ENCODE measurements around the gene PROK2.

Gene PROK2, protein sequence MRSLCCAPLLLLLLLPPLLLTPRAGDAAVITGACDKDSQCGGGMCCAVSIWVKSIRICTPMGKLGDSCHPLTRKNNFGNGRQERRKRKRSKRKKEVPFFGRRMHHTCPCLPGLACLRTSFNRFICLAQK

DNA sequence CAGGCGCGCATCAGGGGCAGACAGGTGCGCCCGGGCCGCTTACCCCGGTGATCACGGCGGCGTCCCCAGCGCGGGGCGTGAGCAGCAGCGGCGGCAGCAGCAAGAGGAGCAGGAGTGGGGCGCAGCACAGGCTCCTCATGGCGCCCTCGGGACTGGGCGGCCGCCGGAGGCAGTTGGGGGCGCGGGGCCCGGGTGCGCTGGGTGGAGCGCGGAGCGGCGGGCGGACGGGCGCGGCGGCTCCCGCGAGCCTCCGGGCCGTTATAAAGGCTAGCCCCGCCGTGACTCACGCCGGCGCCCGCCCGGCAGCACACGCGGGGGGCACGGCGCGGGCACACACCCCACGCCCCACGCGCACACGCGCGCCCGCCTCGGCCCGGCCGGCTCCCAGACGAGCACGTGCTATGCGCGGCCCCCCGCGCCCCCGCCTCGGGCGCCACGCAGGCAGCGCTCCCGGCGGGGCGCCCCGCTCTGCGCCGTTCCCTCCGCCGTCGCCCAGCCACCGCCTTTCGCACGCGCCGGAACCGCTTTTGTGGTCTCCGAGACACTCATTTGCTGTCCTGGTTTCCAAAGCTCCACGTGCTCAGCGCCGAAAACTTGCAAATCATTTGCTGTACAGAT lies at the start of gene PROK2:
TSS of gene PROK2 (minus strand) at position 235 of the 618 bp plus-strand sequence. CDS start at position 139, 96 bp downstream.
- peak in 1 of 2 donors; percentile 5 for DNase-seq (ENCODE audit: low read depth in 1 of 2, low spot score in 1 of 2)

DNA sequence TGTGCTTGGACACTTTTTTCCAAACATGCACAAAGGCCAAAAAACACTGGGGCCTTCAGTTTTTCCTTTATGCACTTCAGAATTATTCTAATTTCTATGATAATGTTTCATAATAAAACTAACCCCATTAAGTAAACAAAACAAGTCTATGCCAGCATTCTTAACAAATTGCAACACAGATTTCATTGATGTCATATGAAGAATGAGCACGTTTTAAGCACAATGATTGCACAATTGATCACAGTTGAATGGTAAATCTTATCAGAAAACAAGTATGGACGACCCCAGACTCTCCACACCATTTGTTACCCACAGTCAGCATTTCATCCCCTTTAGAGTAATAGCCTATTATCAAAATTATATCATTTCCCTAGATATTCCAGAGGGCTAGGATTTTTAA lies 46.7 kb upstream of the PROK2 start:
- DNase-seq (ENCODE audit: low read depth in 1 of 2, low spot score in 1 of 2) = no peak

DNA sequence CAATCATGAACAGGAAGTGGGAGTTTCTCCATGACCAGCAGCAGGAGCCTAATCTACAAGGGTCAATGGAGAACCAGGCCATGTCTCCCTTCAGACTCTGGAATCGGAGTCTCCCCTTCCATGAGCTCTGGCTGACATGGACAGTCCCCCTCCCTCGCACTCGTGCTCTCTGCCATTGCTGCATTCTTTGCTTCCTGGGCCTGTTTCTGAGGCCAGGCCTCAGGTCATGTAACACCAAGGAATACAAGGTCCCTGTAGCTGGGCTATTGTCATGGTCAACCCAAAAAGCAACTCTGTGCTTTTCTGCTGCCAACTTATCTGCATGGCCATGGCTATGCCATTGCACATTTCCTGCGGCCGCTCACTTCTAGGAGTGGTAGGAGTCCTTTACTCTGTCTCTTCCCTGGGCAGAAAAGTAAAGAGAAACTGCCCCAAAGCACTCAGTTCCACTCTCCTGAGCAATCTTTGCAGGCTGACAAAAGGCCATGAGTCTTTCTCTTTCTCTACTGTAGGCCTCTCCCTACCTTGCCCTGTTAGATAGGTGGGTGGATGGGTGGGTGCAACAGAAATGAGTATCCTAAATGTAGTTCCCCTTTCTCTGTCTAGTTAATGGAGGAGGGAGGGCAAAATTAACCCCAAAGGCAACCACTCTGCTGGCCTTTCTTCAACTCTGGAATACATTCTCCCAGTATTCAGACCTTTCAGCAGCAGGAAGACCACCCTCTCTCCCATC lies 40.8 kb upstream of the PROK2 start:
- DNase-seq (ENCODE audit: low read depth in 1 of 2, low spot score in 1 of 2) = no peak

DNA sequence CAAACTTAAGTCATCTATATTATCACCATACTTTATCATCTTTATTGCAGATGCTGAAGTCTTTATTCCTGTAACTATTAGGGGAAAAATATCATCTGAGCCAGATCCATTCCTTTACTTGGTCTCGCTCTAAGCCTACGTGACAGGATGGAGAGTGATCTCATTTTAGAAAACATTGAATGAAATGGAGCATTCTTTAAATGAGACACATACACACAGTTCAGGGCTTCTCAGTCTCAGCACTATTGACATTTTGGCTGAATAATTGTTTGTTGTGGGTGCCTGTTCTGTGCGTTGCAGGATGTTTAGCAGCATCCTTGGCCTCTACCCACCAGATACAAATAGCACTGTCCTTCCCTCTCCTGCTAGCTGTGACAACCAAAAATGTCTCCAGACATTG lies 36.2 kb upstream of the PROK2 start:
- DNase-seq (ENCODE audit: low read depth in 1 of 2, low spot score in 1 of 2) = no peak

DNA sequence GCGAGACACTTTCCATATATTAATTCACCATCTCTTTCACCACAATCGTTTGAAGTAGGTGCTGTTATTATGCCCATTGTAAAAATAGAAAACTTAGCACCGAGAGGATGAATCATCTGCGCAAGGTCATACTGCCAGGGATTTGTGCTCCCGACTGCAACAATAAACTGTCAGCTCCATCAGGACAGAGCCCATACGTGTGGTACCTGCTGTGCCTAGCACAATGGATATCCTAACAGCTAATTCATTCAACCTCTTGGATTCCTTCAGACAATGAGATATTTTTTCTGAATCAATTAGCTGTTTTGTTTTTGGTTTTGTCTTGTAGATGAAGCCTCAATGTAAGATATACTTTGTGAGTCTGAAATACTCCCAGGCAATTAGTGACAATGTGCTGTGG lies 32.3 kb upstream of the PROK2 start:
- DNase-seq (ENCODE audit: low read depth in 1 of 2, low spot score in 1 of 2) = no peak

DNA sequence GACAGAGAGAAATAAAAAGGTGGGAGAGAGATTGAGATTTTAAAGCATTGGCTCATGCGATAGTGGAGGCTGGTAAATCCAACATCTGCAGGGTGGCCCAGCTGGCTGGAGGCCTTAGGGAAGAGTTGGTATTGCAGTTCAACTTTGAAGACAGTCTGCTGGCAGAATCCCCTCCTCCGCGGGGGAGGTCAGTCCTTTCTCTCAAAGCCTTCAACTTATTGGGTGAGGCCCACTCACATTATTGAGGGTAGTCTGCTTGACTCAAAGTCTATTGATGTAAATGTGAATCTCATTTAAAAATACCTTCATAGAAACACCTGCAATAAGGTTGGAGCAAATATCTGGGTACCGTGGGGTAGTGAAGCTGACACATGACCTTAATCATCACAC lies 31.8 kb upstream of the PROK2 start:
- DNase-seq (ENCODE audit: low read depth in 1 of 2, low spot score in 1 of 2) = no peak

DNA sequence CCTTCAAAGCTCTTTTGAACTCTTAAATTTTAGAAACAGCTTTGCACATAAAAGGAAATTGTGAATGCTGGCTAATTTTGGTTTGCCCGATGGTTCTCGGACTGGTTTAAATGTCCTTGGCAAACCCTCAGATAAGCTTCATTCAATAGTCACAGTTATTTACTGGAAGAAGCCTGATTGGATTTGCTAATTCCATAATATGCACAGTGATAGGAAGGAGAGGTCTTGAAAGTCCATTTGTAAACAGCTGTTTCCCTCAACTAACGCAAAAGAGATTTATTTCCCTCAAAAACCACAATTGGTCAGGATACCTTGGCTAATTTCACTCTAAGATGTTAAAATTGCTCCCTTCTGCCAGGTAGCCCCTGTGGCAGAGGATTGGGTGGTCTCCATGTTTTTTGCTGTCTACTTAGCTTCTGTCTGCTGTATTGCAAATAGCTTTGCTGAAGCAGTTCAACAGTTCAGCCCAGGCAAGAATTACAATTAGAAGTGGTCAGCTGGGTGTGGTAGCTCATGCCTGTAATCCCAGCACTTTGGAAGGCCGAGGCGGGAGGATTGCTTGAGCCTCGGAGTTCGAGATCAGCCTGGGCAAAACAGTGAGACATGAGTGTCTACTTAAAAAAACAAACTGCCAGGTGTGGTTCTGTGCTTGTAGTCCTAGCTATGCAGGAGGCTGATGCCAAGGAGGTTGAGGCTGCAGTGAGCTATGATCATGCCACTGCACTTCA lies 30.6 kb upstream of the PROK2 start:
- no peak for DNase-seq (ENCODE audit: low read depth in 1 of 2, low spot score in 1 of 2)

DNA sequence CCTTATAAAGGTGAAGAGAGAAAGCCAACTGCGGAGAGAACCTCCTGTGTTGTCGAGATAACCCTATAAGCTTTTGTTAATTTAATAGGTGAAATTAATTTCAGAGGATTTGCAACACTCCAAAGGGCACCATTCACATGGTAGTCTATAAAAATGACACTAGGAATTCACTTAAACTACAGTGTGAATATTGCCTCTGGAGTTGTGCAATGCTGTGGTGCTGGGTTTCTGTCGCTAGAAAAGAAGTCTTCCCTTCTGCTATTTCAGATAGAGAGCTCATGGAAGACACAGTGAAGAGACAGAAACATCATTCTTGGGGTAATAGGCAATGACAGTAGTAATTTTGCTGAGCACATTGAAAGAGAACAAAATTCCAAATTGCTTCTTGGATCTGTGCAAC lies 28.8 kb upstream of the PROK2 start:
- no peak for DNase-seq (ENCODE audit: low read depth in 1 of 2, low spot score in 1 of 2)

DNA sequence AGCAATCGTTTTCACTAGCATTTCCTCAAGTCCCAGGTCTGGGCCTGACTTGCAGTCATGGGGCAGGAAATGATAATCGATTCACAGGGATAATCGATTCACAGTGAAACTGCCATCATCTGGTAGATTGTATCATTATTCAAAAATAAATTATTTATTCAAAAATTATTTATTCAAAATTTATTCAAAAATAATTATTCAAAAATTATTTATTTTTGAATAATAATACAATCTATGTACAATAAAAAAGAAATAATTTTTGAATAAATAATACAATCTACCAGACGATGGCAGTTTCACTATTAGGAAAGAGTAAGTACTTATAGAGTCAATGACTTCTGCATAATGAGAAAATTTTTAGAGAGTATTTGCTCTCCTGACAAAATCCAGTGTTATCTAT lies 28.1 kb upstream of the PROK2 start:
- DNase-seq (ENCODE audit: low read depth in 1 of 2, low spot score in 1 of 2) = no peak

DNA sequence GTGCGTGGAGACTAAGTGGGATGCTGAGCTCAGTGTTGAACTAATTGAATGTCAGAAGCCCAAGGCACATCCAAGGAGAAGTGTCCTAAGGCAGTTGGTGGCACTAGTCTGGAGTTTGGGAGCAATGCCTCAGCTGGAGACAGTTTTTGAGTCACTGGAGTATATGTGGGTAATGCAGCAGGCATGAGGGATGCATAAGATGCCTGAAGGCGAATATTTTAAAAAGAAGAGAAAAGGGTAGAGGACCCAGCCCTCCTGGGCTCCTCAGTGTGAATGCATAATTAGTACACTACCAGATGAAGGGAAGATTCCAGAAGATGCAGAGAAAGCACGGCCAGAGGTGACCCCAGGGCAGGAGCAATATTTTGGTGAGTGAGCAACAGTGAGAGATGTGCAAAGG lies 25.1 kb upstream of the PROK2 start:
- DNase-seq (ENCODE audit: low read depth in 1 of 2, low spot score in 1 of 2) = no peak

DNA sequence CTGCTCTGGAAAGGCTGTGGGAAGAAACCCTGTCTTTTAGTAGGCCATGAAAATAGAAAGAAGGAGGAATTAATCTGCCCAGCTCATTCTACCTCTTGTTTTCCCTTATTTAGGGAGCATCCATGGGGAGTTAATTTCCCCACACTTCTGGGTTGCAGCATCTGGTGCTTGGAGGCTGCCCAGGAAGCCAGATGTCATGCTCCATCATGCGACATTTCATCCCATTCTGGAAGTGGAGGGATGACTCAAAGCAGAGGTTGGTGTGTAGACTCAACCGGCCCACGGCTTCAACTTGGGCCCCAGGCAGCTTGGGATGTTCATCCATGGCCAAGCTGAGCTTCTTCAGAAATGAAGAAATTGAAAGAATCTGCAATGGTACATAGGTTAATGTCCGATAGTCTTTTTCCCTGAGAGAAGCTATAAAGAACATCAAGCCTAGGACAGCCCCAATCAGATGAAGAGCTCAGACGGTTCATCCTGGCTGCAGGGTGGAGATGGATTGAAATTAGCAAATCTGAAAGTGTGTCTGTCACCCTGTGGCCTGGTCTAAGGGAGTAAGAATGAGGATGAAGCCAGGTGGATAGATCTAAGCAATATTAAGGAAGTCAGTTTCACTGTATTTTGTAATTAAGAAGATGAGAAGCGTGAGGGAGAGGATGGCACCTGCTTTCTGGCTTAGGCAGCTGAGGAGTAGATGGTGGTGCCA lies 24.5 kb upstream of the PROK2 start:
- DNase-seq (ENCODE audit: low read depth in 1 of 2, low spot score in 1 of 2) = no peak

DNA sequence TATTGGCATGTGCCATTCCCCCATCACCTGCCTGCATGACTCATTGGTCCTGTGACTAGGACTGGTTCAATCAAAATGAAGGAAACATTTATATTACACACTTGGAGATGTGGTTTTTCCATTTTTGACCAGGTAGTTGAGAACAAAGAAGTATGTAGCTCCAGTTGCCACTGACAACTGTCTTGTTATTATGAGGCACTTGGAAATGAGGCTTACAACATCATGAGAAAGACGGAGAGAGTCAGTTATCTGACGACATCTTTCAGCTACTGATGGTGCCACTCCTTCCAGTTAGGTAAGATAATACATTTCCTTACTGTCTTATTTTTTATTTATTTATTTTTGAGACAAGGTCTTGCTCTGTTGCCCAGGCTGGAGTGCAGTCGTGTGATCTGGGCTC lies 21.8 kb upstream of the PROK2 start:
- DNase-seq (ENCODE audit: low read depth in 1 of 2, low spot score in 1 of 2) = no peak

DNA sequence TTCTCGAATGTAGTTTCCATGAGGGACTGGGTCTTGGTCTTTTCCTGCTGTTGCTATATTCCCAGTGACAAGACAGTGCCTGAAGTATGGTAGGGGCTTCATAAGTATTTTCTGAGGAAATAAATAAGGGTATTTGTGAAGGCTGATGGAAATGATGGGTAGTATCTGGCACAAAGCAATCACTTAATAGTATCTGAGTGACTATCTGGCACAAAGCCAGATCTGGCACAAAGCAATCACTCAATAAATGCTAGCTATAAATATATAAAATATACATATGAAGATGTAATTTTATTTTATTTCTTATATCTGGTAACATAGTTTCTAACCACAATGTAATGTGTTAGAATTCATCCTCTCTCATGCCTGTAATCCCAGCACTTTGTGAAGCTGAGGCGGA lies 20.7 kb upstream of the PROK2 start:
- DNase-seq (ENCODE audit: low read depth in 1 of 2, low spot score in 1 of 2) = no peak

DNA sequence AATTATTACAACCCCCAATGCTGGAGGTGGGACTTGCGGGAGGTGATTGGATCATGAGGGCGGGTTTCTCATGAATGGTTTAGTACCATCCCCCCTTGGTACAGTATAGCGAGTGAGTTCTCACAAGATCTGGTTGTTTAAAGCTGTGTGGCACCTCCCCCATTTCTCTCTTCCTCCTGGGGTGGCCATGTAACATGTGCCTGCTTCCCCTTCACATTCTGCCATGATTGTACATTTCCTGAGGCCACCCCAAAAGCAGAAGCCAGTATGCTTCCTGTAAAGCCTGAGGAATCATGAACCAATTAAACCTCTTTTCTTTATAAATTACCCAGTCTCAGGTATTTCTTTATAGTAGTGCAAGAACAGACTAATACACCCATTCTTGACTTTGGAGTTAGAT lies 20.3 kb upstream of the PROK2 start:
- no peak for DNase-seq (ENCODE audit: low read depth in 1 of 2, low spot score in 1 of 2)

DNA sequence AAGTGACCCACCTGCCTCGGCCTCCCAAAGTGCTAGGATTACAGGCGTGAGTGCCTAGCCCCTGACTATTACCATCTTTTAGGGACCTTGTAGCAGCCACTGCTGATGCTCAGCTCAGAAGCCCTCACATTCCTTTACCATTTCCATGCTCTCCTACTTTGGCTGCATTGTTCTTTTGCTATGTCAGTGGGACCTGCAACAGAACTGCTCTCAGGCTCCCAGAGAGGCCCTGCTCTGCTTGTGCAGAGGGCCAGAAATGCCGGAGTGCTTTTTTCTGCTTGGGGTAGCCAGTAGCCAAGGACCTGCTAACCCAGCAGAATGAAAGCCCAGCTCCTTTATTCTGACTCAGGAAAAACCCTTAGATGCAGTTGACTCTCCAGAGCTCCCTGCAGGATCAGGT lies 18.3 kb upstream of the PROK2 start:
- no peak for DNase-seq (ENCODE audit: low read depth in 1 of 2, low spot score in 1 of 2)

DNA sequence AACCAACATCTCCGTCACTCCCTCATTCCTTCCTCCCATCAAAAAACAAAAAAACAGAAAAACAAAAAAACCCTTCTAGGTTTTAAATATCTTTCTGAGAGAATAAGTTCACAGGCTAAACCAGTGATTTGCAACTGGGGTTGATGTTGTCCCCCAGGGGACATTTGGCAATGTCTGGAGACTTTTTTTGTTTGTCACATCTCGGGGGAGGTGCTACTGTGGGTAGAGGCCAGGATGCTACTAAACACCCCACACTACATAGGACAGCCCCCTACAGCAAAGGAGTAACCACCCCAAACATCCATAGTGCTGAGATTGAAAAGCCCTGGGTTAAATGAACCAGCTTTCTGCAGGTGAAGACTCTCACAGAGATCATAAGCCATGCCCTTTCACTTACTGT lies 17.0 kb upstream of the PROK2 start:
- DNase-seq (ENCODE audit: low read depth in 1 of 2, low spot score in 1 of 2) = no peak

DNA sequence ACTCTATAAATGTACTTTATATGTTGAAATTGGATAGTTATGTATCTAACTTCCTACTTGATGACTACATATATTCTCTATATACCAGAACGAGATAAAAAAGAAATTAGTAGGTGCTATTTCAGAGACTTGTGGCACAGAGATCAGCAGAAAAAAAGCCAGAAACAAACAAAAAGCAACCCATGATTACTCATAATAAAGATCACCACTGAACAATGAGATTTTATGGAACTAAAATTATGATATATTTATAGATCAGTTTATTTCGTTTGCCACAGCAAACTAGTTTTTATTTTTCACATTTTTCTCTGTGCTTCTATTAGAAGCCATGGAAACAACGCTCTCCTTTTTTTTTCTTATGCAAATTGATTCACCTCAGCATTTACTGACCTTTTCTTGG lies 15.1 kb upstream of the PROK2 start:
- DNase-seq (ENCODE audit: low read depth in 1 of 2, low spot score in 1 of 2) = no peak

DNA sequence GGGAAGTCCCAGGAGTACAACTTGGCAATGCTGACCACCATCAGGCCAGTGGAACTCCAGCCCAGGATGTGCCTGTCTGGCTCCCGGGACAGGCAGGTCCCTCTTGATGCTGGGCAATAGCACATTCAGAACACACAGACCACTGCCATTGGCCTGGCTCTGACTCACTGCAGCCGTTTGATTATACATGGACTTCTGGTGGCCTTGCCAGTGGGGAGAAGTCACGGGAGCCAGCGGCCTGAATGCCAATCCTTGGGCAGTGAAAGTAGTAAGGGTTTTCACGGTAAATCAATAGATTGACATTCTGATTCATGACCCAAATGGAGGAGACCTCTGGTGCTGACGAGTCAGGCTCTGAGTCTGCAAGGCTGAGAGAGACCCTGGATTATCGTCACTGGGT lies 12.5 kb upstream of the PROK2 start:
- no peak for DNase-seq (ENCODE audit: low read depth in 1 of 2, low spot score in 1 of 2)

DNA sequence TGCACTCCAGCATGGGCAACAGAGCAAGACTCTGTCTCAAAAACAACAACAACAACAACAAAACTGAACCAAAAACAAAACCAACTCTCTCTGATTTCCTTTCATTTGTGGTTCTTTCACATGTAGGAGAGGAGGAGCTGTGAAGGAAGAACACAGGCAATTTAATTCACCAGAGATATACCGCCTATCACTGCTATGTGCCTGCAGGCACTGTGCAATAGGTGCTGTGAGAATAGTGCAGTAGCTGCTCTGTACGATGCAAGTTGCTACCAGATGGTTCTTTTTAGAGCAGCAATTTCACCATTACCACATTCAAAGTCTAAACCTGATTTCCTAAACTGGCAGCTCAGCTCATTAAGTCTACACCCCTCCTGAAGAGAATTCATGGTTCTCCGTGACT lies 11.3 kb upstream of the PROK2 start:
- no peak for DNase-seq (ENCODE audit: low read depth in 1 of 2, low spot score in 1 of 2)

DNA sequence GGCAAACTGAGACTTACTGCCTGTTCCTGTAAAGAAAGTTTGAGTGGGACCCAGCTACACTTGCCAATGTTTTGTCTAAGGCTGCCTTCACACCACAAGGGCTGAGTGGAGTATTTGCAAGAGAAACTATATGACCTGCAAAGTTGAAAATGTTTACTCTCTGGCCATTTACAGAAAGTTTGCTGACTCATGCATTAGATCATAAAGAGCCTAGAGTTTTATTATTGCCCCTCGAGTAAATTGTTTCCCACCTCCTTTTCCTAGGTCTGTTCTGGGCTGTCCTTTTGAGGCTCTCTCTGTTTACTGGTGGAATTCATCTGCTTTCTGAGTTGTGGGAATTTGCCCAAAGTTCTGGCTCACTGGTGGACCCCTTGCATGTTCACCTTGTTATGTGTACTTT lies 6.7 kb upstream of the PROK2 start:
- no peak for DNase-seq (ENCODE audit: low read depth in 1 of 2, low spot score in 1 of 2)

DNA sequence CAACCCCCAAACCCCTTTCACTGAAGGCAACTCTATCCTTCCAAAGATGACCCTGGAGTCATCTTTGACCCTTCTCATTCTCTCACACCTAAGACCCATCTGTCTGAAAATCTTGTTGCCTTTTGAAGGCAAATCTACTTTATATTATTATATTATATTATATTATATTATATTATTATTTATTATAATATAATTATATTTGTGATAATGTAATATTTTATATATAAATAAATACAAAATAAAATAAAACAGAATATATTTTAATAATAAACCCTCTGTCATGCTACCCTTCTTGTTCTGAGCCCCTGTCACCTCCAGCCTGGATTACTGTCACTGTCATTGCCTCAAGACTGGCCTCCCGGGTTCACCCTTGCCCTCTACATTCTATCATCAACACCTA lies 5.0 kb upstream of the PROK2 start:
- no peak for DNase-seq (ENCODE audit: low read depth in 1 of 2, low spot score in 1 of 2)
